ENCODE results near the gene DYRK2.
A peak's percentile ranks its signal among the peaks of the same experiment; 100 is the strongest.

The DYRK2 gene

GRCh38 chr12:67648521-67649260 is at the start of gene DYRK2:
Gene DYRK2 (plus strand): TSS chr12:67648745. CDS start chr12:67649134, 389 bp downstream.
- DNase-seq, result peak; percentile 82

DNA sequence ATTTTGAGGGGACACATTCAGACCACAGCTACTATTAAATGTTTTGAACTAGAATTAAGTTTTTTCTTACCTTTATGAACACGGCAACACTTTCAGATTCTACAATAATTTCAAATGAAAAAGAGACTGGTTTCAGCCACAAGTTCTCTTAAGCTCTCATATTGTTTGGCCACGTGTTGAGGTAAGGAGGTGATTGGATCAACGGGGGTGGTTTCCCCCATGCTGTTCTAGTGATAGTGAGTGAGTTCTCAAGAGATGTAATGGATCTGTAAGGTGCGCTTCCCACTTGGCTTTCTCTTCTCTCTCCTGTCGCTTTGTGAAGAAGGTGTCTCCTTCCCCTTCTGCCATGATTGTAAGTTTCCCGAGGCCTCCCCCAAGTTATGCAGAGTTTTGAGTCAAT is 48.9 kb upstream of the DYRK2 start:
- no peak for DNase-seq

- DNase-seq, result no peak
Measured at GRCh38 chr12:67601126-67601525, 47.4 kb upstream of the DYRK2 start.

GRCh38 chr12:67609226-67609870 is 39.2 kb upstream of the DYRK2 start:
- DNase-seq, result no peak

DNA sequence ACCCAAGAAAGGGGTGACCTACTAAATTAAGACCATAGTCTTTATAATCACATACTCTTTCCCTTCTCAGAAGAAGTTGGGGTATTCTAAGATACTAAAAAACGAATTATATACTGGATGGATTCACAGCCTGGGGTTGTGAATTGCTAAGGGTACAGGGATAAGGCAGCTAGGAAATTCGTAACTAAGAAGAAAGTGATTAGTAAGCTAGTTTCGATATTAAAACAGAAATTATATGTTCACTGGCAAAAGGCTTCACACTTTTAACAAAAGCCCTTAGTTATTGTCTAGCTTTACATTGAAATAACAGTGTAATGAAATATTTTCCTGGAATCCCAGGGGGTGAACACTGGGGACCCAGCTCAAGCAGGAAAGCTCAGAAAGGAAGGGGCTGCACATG is 35.5 kb upstream of the DYRK2 start:
- no peak for DNase-seq

GRCh38 chr12:67617629-67618028 is 30.9 kb upstream of the DYRK2 start:
- DNase-seq, result no peak

DNA sequence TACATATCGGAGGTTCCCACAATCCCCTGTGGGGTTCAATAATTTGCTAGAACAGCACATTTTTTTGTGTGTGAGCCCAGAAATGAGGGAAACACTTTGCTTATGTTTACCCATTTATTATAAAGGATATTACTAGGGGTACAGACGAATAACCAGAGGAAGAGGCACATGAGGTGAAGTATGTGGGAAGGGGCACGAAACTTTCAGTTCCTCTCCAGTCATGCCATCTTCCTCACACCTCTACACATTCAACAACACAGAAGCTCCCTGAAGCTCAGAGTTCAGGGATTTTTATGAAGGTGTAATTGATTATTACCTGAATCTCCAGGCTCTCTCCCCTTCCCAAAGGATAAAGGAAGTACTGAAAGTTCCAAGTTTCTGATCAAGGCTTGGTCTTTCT is 30.2 kb upstream of the DYRK2 start:
- DNase-seq, result no peak

- DNase-seq, result no peak
Measured at GRCh38 chr12:67621112-67621511, 27.4 kb upstream of the DYRK2 start.

- no peak for DNase-seq
Measured at GRCh38 chr12:67621926-67622325, 26.6 kb upstream of the DYRK2 start.

GRCh38 chr12:67623259-67623658 is 25.3 kb upstream of the DYRK2 start:
- DNase-seq, result no peak

- DNase-seq, result no peak
Measured at GRCh38 chr12:67624355-67624754, 24.2 kb upstream of the DYRK2 start.

GRCh38 chr12:67625004-67625403 is 23.5 kb upstream of the DYRK2 start:
- no peak for DNase-seq

- no peak for DNase-seq
Measured at GRCh38 chr12:67626156-67626555, 22.4 kb upstream of the DYRK2 start.

- DNase-seq, result no peak
Measured at GRCh38 chr12:67630373-67631088, 18.0 kb upstream of the DYRK2 start.

DNA sequence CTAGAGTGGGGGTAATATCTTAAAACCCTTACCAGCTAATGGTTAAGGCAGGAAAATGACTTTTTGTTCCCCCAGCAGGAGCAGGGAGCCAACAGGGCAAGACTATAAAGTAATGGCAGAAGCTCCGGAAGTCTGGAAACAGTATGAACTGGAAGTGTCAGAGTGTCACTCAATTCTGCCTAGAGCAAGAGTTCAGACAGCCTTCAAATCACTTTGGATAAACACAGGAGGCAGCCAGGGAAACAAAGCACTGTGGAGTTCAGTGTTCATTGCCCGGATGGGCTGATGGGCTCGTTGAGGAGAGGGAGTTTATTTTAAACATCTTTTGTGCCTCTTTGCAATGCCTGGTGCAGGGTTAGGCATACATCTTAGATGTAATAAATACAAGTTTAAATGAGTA is 16.5 kb upstream of the DYRK2 start:
- DNase-seq, result no peak

DNA sequence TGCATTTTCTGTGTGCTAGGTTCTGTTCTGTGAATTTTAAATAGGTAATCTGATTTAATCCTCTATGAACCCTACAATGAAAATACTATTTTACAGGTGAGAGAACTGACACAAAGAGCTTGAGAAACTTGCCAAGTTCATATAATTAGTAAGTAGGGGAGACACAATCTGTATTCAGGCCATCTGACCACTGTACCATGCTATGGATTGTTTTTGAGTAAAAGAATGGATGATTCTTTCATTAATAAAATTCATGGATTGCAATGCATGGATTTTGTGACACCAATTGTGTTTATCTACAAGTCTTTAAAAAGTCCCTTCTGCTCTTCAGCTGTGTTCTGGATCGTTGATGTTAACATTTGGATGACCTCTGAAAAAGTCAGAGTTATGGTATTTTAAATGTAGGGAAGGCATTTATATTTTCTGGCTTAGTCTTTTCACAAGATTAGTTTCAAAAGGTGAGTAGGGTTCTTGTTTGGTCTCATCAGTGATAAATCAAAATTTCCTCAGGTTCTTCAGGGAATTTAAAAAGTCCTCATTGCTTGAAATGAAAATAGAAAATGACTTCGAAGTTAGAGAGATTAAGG is 15.4 kb upstream of the DYRK2 start:
- DNase-seq, result no peak

- DNase-seq, result no peak
Measured at GRCh38 chr12:67633708-67634107, 14.8 kb upstream of the DYRK2 start.

- no peak for DNase-seq
Measured at GRCh38 chr12:67634303-67634761, 14.2 kb upstream of the DYRK2 start.

- DNase-seq, result no peak
Measured at GRCh38 chr12:67637718-67638117, 10.8 kb upstream of the DYRK2 start.

DNA sequence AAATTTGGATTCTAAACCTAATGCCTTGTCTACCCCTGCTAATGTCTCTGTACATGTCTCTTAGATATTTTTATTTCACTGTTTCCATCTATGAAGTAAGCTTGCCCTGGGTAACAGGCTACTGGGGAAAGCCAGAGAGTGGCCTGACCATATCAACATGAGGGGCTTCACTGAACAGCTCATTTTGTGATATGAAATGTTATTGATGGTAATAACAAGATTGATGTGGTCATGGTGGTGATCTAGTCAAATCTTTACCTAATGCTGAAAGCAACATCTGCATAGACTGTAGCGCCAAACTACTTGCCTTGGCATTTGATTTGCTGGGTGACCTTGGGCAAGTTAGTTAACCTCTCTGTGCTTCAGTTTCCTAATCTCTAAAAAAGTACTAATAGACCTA is 9.9 kb upstream of the DYRK2 start:
- no peak for DNase-seq

DNA sequence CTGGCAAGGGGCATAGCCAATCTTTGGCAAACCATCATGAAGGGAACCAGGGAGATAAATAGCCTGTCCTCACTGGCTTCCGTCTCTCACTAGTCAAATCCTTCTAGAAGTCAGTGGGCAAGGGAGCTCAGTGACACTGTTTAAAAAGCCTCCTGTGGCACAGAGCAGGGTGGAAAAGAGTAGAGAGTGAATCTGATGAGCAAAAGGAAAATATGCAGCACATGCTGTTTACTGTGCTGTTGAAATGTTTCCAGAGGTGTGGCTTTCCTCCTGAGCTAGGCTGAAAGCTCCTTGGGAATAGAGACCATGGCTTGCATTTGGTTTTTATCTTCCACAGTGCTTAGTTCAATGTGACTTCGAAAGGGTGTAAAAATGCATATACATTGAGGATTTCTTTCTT is 7.7 kb upstream of the DYRK2 start:
- no peak for DNase-seq

DNA sequence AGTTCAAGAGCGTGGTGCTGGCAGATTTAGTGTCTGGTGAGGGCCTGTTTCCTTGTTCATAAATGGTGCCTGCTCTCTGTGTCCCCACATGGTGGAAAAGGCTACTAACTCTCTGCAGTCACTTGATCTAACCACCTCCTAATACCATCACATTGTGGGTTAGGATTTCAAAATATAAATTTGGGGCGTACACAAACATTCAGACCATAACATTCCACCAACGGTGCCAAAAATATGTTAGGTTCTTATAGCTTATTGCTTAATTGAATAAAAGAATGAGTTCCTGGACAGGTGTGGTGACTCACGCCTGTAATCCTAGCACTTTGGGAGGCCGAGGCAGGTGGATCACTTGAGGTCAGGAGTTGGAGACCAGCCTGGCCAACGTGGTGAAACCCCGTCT is 3.4 kb upstream of the DYRK2 start:
- no peak for DNase-seq

- no peak for DNase-seq
Measured at GRCh38 chr12:67645601-67646000, 2.9 kb upstream of the DYRK2 start.

DNA sequence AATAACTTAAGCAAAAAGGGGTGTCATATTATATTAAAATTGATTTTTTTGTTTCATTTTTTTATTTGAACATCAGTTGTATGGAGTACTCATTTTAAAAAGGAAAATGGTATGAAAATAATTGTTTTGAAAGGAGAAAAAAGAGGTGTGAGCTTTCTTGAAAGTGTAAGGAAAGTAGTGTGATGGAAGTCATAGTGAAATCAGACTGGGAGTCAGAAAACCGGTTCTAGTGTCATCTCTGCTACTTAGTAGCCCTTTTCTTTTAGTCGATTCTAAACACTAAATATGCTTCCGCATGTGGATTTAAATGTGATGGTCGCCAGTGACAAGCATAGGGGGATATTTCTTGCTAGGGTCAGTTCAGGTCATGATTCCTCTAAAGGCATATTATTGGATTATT is 1.8 kb upstream of the DYRK2 start:
- DNase-seq, result no peak
